Measurements from ENCODE around the gene NEFH.
A peak's percentile ranks its signal among the peaks of the same experiment; 100 is the strongest.
"Not testable (repeated sequence)": the region's sequence is repeated elsewhere in the genome, so short reads cannot be mapped to it uniquely, and the experiment has no call there.

The NEFH gene

DNA sequence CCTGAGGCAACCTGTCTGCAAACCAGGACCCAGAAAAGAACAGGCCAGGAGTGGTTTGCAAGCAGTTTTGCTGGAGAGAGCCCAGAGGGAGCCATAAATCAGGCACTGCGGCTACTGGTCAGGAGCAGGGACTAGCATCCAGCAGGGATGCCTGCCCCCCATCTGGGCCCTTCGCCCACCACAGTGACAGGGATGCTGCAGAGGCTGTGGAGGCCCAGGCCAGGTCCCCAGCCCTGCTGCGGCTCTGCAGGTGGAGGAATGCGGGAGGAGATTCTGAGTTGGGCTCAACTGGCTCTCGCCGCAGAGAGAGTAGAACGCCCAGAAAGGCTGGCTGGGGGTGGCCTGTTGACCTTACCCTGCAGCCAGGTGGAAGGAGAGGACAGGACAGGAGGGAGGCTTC lies 16.4 kb upstream of the NEFH start:
- no peak for DNase-seq

DNA sequence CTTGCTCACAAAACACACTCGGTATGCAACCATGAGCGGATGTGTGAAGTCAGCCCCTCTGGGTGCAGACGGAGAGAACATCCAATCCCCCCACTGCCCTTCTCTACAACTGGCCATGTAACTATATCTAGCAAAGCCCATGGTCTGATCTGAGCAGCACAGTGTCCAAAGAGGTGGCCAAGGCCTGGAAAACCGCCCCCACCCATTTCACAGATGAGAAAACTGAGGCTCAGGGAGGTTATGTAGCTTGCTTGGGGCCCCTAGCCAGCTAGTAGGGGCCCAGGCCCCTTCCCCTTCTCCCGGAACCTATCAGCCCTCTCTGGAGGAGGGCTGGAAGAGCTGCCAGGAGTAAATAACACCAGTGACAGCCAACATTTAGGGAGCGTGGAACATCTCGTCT lies 15.4 kb upstream of the NEFH start:
- DNase-seq, result no peak

DNA sequence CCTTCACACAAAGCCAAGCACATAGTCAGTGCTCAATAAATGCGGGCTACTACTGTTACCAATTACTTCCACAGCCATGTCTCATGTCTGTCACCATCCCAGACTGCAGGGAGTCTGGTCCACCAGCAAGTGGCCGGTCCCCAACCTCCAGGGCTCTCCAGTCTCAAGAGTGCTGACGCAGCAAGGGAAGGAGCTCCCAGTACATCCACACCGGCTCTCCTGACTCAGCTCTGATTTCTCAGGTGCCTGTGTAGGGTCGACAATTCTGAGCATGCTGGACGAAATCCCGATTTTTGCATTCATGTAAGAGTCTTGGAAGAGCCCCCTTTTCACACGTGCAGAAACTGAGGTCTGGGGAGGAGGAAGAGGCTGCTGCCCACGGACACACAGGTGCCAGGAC lies 10.3 kb upstream of the NEFH start:
- DNase-seq, result no peak

- peak; percentile 58 for DNase-seq
Measured at GRCh38 chr22:29470159-29470855, 9.7 kb upstream of the NEFH start.

- DNase-seq, result no peak
Measured at GRCh38 chr22:29473001-29473400, 7.0 kb upstream of the NEFH start.

- DNase-seq, result no peak
Measured at GRCh38 chr22:29475550-29475949, 4.5 kb upstream of the NEFH start.

- no peak for DNase-seq
Measured at GRCh38 chr22:29476116-29476515, 3.9 kb upstream of the NEFH start.

DNA sequence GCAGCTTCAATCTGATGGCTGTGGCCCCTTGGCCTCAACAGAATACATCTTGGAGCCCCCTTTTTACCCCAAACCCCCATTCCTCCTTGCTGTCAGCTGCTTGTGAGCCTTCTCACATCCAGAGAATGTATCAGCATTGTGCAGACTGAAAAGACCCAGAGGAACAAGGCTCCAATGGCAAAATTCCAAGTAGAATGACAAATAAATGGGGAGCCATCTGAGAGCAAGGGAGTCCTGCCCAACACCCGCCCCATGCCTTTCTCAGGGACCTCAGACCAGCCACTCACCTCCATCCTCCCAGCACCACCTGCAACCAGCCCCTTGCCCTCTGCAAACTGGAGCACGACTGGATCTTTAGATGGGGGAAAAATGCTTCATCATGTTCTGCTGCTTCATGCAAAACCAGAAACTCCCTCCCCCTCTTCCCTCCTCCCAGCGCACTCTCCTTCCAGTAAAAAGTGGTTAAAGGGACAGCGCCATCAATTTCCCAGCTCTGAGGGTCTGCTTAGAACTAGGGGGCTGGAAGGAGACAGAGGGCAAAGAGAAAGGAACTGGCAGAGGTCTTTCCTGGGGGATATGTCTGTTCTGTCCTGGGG lies 2.2 kb upstream of the NEFH start:
- no peak for DNase-seq

DNA sequence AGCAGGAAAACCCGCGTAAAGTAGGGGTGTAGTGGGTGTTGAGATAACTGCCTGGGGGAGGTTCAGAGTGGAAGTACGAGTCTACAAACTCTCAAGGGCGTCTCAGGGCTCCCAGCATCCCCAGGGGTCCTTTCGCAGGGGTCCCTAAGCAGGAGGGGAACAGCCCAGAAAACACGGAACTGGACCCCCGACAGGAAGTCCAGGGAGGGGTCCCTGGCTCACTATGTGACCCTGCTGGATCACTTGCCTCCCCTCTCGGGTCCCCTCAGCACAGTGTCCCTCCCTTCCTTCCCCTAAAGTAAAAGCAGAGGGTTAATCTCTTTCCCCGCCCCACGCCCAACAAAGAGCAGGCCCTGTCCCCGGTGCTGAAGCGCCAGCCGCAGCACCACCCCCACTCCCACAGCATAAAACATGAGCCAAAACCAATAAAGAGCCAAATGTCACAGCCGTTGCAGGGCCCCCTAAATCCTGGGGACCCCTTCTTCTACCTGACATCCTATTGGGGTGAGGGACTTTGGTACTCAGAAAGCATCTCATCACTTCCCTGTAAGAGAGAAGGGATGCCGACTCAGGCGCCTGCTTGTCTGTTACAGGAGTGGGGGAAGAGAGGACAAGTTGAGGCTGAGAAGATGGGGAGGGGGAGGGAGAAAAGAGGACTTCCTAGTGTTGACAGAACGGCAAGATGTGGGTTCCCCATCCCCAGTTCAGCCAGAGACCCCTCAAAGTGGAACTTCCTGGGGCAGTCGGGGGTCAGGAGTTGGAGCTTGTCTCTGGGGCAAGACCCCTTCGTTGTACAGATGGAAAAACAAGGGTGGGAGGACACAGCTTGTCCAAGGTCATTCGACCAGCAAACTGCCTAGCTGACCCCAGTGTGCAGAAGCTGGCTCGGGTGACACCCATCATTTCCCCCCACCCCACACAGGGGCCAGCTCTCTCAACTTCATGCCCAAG lies 1.4 kb upstream of the NEFH start:
- no peak for DNase-seq

DNA sequence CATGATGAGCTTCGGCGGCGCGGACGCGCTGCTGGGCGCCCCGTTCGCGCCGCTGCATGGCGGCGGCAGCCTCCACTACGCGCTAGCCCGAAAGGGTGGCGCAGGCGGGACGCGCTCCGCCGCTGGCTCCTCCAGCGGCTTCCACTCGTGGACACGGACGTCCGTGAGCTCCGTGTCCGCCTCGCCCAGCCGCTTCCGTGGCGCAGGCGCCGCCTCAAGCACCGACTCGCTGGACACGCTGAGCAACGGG lies 169 bp downstream of the NEFH start:
- DNase-seq, result no peak

DNA sequence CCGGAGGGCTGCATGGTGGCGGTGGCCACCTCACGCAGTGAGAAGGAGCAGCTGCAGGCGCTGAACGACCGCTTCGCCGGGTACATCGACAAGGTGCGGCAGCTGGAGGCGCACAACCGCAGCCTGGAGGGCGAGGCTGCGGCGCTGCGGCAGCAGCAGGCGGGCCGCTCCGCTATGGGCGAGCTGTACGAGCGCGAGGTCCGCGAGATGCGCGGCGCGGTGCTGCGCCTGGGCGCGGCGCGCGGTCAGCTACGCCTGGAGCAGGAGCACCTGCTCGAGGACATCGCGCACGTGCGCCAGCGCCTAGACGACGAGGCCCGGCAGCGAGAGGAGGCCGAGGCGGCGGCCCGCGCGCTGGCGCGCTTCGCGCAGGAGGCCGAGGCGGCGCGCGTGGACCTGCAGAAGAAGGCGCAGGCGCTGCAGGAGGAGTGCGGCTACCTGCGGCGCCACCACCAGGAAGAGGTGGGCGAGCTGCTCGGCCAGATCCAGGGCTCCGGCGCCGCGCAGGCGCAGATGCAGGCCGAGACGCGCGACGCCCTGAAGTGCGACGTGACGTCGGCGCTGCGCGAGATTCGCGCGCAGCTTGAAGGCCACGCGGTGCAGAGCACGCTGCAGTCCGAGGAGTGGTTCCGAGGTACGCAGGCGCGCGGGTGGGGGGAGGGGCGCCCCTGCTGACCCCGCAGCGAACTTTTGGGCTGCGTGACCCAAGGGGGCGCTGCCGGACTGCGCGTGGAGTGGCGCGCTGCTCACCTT lies 670 bp downstream of the NEFH start:
- DNase-seq, result peak; percentile 12

DNA sequence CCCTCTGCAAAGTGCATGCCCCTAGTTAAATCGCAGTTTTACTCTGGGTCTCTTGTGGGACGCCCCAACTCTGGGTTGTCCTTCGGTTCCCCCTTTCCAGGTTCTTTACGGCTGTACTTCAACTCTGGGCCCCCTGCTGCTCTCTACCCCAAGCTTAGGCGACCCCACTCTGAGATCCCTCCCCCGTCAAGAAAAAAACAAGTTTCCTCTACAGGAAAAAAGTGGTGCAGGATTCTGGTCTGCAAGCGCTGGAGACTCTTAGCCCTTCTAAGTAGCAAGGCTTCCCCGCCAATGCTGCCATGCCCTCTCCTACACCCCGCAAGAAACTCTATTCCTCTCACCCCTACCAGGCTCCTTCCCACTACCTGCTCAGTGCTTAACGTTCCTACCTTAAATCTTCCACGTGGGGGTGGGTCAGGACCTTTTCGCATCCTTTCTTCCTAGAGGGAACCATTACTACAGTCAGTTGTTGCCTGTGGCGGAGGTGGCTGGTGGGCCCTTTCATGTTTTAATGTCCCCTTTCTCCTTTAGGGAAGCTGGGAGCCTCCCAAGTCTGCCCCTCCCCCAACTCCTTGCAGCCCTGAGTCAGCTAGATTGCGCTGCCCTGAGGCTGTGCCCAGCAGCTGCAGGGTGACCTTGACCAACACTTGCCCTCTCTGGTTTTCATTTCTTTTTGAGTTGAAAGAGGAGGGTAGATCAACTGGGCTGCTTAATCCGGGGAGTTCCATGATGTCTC lies 1.4 kb downstream of the NEFH start:
- no peak for DNase-seq

- no peak for DNase-seq
Measured at GRCh38 chr22:29482253-29482652, 2.2 kb downstream of the NEFH start.

DNA sequence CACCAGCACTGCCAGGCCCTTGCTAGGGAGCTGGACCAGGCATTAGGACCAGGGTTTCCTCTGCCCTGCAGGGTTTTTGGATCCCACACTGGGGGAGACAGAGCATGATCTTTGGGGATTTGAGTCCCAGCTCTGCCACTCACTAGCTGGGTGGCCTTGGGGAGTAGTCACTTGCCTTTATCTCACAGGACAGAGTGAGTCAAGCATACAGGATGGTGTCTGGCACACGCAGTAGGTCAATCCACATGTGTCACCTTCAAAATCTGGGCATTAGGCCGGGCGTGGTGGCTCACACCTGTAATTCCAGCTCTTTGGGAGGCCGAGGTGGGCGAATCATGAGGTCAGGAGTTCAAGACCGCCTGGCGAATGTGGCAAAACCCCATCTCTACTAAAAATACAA lies 2.7 kb downstream of the NEFH start:
- no peak for DNase-seq

DNA sequence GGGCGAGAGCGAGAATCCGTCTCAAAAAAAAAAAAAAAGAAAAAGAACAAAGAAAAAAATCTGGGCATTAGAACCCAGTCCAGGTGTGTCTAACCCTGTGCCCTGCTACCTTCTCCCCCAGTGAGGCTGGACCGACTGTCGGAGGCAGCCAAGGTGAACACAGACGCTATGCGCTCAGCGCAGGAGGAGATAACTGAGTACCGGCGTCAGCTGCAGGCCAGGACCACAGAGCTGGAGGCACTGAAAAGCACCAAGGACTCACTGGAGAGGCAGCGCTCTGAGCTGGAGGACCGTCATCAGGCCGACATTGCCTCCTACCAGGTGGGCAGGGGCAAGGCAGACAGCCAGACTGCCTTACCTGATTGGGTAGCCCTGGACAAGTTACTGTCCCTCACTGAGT lies 3.2 kb downstream of the NEFH start:
- DNase-seq, result no peak

DNA sequence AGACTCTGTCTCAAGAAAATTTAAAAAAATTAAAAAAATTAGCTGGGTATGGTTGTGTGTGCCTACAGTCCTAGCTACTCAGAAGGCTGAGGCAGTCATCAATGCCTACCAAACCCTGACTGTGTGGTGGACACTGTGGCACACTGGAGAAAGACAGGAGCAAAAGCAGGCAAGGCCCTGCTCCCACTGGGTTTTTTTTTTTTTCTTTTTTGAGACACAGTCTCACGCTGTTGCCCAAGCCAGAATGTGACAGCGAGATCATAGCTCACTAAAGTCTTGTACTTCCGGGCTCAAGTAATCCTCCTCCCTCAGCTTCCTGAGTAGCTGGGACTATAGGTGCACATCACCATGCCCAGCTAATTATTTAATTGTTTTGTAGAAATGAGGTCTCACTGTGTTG lies 4.6 kb downstream of the NEFH start:
- DNase-seq, result no peak

GRCh38 chr22:29485448-29485847 lies 5.4 kb downstream of the NEFH start:
- DNase-seq, result no peak

DNA sequence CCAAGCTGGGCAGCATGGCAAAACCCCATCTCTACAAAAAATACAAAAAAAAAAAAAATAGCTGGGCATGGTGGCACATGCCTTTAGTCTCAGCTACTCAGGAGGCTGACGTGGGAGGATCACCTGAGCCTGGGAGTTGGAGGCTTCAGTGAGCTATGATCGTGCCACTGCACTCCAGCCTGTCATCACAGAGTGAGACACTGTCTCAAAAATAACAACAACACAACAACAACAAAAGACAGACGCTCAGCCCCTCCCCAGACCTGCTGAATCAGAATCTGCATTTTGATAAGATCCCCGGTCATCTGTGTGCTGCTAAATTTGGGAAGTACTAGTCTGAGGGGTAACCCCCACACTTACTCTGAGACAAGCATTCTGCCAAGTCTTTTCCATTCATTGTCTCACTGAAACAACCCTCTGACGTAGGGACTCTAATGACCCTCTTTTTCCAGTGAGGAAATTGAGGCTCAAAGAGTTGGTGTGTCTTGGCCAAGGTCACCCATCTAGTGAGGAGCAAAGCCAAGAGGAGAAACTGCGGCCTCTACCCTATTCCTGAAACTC lies 7.5 kb downstream of the NEFH start:
- DNase-seq, result no peak

GRCh38 chr22:29489127-29489780 lies 9.2 kb downstream of the NEFH start:
- not testable (repeated sequence) for DNase-seq

GRCh38 chr22:29491012-29491411 lies 11.0 kb downstream of the NEFH start:
- no peak for DNase-seq

DNA sequence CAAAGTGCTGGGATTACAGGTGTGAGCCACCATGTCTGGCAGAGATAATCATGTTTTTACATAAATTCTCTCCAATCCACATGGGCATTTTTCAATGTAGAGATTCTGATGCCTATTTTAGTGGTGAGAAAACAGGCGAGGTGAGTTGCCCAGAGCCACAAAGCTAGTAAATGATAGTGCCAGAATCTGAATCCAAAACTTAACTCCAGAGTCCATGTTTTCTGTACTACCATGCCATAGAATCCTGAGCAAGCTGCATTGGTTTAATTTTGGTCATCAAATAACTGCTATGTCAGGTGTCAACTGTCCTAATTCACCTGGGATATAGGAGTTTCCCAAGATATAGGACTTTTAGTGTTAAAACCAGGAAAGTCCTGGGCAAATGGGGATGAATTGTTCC lies 13.6 kb downstream of the NEFH start:
- no peak for DNase-seq

GRCh38 chr22:29499852-29500251 lies 19.8 kb downstream of the NEFH start:
- DNase-seq, result no peak
